ENCODE data around the gene TCAIM.

DNA sequence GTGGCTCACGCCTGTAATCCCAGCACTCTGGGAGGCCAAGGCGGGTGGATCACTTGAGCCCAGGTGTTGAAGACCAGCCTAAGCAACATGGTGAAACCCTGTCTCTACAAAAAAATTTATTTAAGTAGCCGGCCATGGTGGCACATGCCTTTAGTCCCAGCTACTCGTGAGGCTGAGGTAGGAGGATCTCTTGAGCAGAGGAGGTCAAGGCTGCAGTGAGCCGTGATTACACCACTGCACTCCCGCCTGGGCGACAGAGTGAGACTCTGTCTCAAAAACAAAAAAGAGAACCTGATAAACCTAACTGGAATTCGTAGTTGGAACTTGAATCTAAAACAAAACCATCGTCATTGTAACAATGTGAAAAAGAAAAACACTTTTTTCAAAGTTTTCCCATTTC lies 57.1 kb downstream of the TCAIM start:
- TF ChIP-seq, protein P1, sequence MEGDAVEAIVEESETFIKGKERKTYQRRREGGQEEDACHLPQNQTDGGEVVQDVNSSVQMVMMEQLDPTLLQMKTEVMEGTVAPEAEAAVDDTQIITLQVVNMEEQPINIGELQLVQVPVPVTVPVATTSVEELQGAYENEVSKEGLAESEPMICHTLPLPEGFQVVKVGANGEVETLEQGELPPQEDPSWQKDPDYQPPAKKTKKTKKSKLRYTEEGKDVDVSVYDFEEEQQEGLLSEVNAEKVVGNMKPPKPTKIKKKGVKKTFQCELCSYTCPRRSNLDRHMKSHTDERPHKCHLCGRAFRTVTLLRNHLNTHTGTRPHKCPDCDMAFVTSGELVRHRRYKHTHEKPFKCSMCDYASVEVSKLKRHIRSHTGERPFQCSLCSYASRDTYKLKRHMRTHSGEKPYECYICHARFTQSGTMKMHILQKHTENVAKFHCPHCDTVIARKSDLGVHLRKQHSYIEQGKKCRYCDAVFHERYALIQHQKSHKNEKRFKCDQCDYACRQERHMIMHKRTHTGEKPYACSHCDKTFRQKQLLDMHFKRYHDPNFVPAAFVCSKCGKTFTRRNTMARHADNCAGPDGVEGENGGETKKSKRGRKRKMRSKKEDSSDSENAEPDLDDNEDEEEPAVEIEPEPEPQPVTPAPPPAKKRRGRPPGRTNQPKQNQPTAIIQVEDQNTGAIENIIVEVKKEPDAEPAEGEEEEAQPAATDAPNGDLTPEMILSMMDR (IDR thresholded peaks at IDR 0.05): no peak
- TF ChIP-seq POLR2AphosphoS5 (IDR thresholded peaks at IDR 0.05; ENCODE audit: low read depth, low read length) (no peak), SIN3A (IDR thresholded peaks at IDR 0.05; ENCODE audit: borderline replicate concordance, insufficient read depth, low read depth, low read length) (no peak)
- TF ChIP-seq, protein P2, sequence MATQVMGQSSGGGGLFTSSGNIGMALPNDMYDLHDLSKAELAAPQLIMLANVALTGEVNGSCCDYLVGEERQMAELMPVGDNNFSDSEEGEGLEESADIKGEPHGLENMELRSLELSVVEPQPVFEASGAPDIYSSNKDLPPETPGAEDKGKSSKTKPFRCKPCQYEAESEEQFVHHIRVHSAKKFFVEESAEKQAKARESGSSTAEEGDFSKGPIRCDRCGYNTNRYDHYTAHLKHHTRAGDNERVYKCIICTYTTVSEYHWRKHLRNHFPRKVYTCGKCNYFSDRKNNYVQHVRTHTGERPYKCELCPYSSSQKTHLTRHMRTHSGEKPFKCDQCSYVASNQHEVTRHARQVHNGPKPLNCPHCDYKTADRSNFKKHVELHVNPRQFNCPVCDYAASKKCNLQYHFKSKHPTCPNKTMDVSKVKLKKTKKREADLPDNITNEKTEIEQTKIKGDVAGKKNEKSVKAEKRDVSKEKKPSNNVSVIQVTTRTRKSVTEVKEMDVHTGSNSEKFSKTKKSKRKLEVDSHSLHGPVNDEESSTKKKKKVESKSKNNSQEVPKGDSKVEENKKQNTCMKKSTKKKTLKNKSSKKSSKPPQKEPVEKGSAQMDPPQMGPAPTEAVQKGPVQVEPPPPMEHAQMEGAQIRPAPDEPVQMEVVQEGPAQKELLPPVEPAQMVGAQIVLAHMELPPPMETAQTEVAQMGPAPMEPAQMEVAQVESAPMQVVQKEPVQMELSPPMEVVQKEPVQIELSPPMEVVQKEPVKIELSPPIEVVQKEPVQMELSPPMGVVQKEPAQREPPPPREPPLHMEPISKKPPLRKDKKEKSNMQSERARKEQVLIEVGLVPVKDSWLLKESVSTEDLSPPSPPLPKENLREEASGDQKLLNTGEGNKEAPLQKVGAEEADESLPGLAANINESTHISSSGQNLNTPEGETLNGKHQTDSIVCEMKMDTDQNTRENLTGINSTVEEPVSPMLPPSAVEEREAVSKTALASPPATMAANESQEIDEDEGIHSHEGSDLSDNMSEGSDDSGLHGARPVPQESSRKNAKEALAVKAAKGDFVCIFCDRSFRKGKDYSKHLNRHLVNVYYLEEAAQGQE (IDR thresholded peaks at IDR 0.05; ENCODE audit: insufficient read depth in 1 of 2, low read depth in 2 of 2, low read length in 1 of 2): no peak
